Measurements from ENCODE around the gene ZMYND8. TPM values are rescaled to one million over a fixed set of nuclear protein-coding genes. Genes with fewer than 3 reads are reported as not detected.
A peak's percentile ranks its signal among the peaks of the same experiment; 100 is the strongest.

The ZMYND8 gene
- total and polyA plus RNA-seq, 4 donors: 14.2 to 46.4 (median 30.1) TPM

- DNase-seq (no peak), ATAC-seq (ENCODE audit: insufficient read depth, low FRiP score) (no peak)
- Histone ChIP-seq H3K27ac (ENCODE audit: low read depth in 1 of 2, low read length in 1 of 2) (peak overlapping the region; percentile 95 to 99), H3K4me3 (no peak overlapping the region), H3K9ac (ENCODE audit: insufficient read depth in 1 of 2, low read length in 2 of 2) (peak overlapping the region; percentile 4 to 83), H3K9me3 (ENCODE audit: control insufficient read depth in 4 of 4, insufficient read depth in 3 of 4, low read length in 3 of 4) (no peaks in the 10 kb centered on the region), H3K36me3 (ENCODE audit: control insufficient read depth in 4 of 4, insufficient read depth in 4 of 4, low read length in 4 of 4) (no peaks in the 10 kb centered on the region), H3K27me3 (ENCODE audit: control insufficient read depth in 3 of 3, insufficient read depth in 3 of 3, low read length in 2 of 3) (no peaks in the 10 kb centered on the region), H3K4me1 (ENCODE audit: control insufficient read depth in 5 of 5, insufficient read depth in 5 of 5, low read length in 5 of 5) (peaks cover 33 to 84% (median 57%) of the 10 kb centered on the region in 5 donors)
- no peak for TF ChIP-seq CTCF (IDR thresholded peaks at IDR 0.05; ENCODE audit: control extremely low read depth, extremely low read depth)
- WGBS, 2 donors: 37 to 50% methylated on average over 15 of the region's 15 CpGs
Observed at GRCh38 chr20:47358039-47358671, 1.7 kb upstream of the ZMYND8 start.

GRCh38 chr20:47357296-47358038 lies 968 bp upstream of the ZMYND8 start:
- H3K9ac ChIP-seq (ENCODE audit: insufficient read depth in 1 of 2, low read length in 2 of 2): peak overlapping the region in 1 of 2 donors; percentile 83
- no peak overlapping the region for H3K4me3 ChIP-seq
- no peaks in the 10 kb centered on the region for H3K27me3 ChIP-seq (ENCODE audit: control insufficient read depth in 3 of 3, insufficient read depth in 3 of 3, low read length in 2 of 3)
- 4 to 5% methylated on average over 29 of the region's 29 CpGs for WGBS, 2 donors
- TF ChIP-seq CTCF (IDR thresholded peaks at IDR 0.05; ENCODE audit: control extremely low read depth, extremely low read depth): no peak
- peak; percentile 39 for ATAC-seq (ENCODE audit: insufficient read depth, low FRiP score)
- H3K4me1 ChIP-seq (ENCODE audit: control insufficient read depth in 5 of 5, insufficient read depth in 5 of 5, low read length in 5 of 5): peaks cover 33 to 91% (median 58%) of the 10 kb centered on the region in 5 donors
- peak overlapping the region; percentile 95 to 99 for H3K27ac ChIP-seq (ENCODE audit: low read depth in 1 of 2, low read length in 1 of 2)
- peak; percentile 87 to 91 (median 87) for DNase-seq
- no peaks in the 10 kb centered on the region for H3K36me3 ChIP-seq (ENCODE audit: control insufficient read depth in 4 of 4, insufficient read depth in 4 of 4, low read length in 4 of 4)
- no peaks in the 10 kb centered on the region for H3K9me3 ChIP-seq (ENCODE audit: control insufficient read depth in 4 of 4, insufficient read depth in 3 of 4, low read length in 3 of 4)

GRCh38 chr20:47356220-47356525 lies 326 bp downstream of the ZMYND8 start:
- no peak overlapping the region for H3K4me3 ChIP-seq
- peak overlapping the region in 1 of 2 donors; percentile 90 for H3K9ac ChIP-seq (ENCODE audit: insufficient read depth in 1 of 2, low read length in 2 of 2)
- no peak for ATAC-seq (ENCODE audit: insufficient read depth, low FRiP score)
- DNase-seq: no peak
- H3K4me1 ChIP-seq (ENCODE audit: control insufficient read depth in 5 of 5, insufficient read depth in 5 of 5, low read length in 5 of 5): peaks cover 30 to 100% (median 61%) of the 10 kb centered on the region in 5 donors
- no peaks in the 10 kb centered on the region for H3K36me3 ChIP-seq (ENCODE audit: control insufficient read depth in 4 of 4, insufficient read depth in 4 of 4, low read length in 4 of 4)
- no peak for TF ChIP-seq CTCF (IDR thresholded peaks at IDR 0.05; ENCODE audit: control extremely low read depth, extremely low read depth)
- no peaks in the 10 kb centered on the region for H3K9me3 ChIP-seq (ENCODE audit: control insufficient read depth in 4 of 4, insufficient read depth in 3 of 4, low read length in 3 of 4)
- H3K27me3 ChIP-seq (ENCODE audit: control insufficient read depth in 3 of 3, insufficient read depth in 3 of 3, low read length in 2 of 3): no peaks in the 10 kb centered on the region
- peak overlapping the region; percentile 95 to 99 for H3K27ac ChIP-seq (ENCODE audit: low read depth in 1 of 2, low read length in 1 of 2)
